NCI-H345 treated with DMSO at 0.1 percent for 48 hours (cell line): ENCODE data around the gene DMAC2.
"Not testable (repeated sequence)": the region's sequence is repeated elsewhere in the genome, so short reads cannot be mapped to it uniquely, and the experiment has no call there.

Experiments
- DNase-seq: peaks from one replicate; lab custom pipeline; 2025; ENCODE audit not compliant: unreplicated experiment; lab: John Stamatoyannopoulos, UW

The DMAC2 gene

GRCh38 chr19:41424335-41425173 is 15.2 kb downstream of the DMAC2 start:
- no peak for DNase-seq

GRCh38 chr19:41422955-41423354 is 16.8 kb downstream of the DMAC2 start:
- DNase-seq = no peak

GRCh38 chr19:41422456-41422855 is 17.3 kb downstream of the DMAC2 start:
- DNase-seq = no peak

- no peak for DNase-seq
Observed at GRCh38 chr19:41421973-41422372, 17.7 kb downstream of the DMAC2 start.

GRCh38 chr19:41421314-41421713 is 18.4 kb downstream of the DMAC2 start:
- no peak for DNase-seq

- no peak for DNase-seq
Observed at GRCh38 chr19:41420101-41420880, 19.4 kb downstream of the DMAC2 start.

- DNase-seq = no peak
Observed at GRCh38 chr19:41416194-41416674, 23.5 kb downstream of the DMAC2 start.

- no peak for DNase-seq
Observed at GRCh38 chr19:41415154-41415571, 24.5 kb downstream of the DMAC2 start.

GRCh38 chr19:41414461-41414860 is 25.3 kb downstream of the DMAC2 start:
- no peak for DNase-seq

- DNase-seq = no peak
Observed at GRCh38 chr19:41413947-41414346, 25.8 kb downstream of the DMAC2 start.

GRCh38 chr19:41412953-41413352 is 26.8 kb downstream of the DMAC2 start:
- DNase-seq = no peak

- no peak for DNase-seq
Observed at GRCh38 chr19:41411968-41412265, 27.8 kb downstream of the DMAC2 start.

- DNase-seq = no peak
Observed at GRCh38 chr19:41411100-41411967, 28.4 kb downstream of the DMAC2 start.

GRCh38 chr19:41410336-41411054 is 29.2 kb downstream of the DMAC2 start:
- DNase-seq = no peak

GRCh38 chr19:41409288-41409687 is 30.4 kb downstream of the DMAC2 start:
- DNase-seq = no peak

- DNase-seq = not testable (repeated sequence)
Observed at GRCh38 chr19:41408846-41409245, 30.9 kb downstream of the DMAC2 start.

GRCh38 chr19:41408256-41408655 is 31.5 kb downstream of the DMAC2 start:
- DNase-seq = no peak

- no peak for DNase-seq
Observed at GRCh38 chr19:41407271-41407670, 32.4 kb downstream of the DMAC2 start.

- no peak for DNase-seq
Observed at GRCh38 chr19:41405776-41406175, 33.9 kb downstream of the DMAC2 start.

- DNase-seq = no peak
Observed at GRCh38 chr19:41403181-41403970, 36.3 kb downstream of the DMAC2 start.
